ENCODE data around the gene MYT1.

DNA sequence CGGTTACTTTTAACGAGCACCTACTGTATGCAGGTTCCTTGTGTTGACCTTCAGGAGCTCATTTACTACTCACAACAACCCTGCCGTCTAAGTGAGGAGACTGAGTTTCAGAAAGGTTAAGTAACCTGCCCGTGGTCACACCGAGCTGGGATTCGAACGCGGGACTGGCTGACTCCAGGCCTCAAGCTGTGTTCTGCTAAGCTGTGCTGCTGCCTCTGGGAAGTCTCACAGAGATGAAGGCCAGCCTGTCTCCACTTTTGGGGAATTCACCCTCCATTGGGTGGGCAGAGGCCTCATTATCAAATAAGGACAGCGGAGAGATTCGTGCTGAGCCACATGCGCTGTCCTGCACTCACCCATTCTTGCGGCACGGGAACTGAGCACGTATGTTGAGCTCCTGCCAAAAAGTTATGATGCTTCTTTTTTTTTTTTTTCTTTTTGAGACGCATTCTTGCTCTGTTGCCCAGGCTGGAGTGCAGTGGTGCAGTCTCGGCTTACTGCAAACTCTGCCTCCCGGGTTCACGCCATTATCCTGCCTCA, 25.9 kb upstream of the MYT1 start:
- TF ChIP-seq CTCF (IDR thresholded peaks at IDR 0.05; ENCODE audit: insufficient read depth, low read length) (no peak), POLR2AphosphoS5 (IDR thresholded peaks at IDR 0.05; ENCODE audit: low read depth) (no peak)
